ENCODE data around the gene ANTXR1. TPM values are rescaled to one million over a fixed set of nuclear protein-coding genes. Genes with fewer than 3 reads are reported as not detected.

Gene ANTXR1
- polyA plus RNA-seq, 1 of the 3 experiments (the other 2 are of a cell fraction) = 114 TPM

GRCh38 chr2:69191634-69192033 is 178.7 kb downstream of the ANTXR1 start (continued):
- TF ChIP-seq TAF1 (IDR thresholded peaks at IDR 0.05; ENCODE audit: borderline replicate concordance, low read depth, low read length) = no peak
- no peak for TF ChIP-seq MXI1 (IDR thresholded peaks at IDR 0.05; ENCODE audit: low read depth, low read length)
- peak; percentile 53; the same call in 1 of the 2 replicates for TF ChIP-seq POLR2AphosphoS5 (IDR thresholded peaks at IDR 0.05; ENCODE audit: low read depth, low read length)
- peak; percentile 84 for TF ChIP-seq CHD2 (IDR thresholded peaks at IDR 0.05; ENCODE audit: low read length, partially characterized antibody)
- peak; percentile 6; the same call in 1 of the 2 replicates for TF ChIP-seq RAD21 (IDR thresholded peaks at IDR 0.05; ENCODE audit: low read length)
- TF ChIP-seq NFIC (IDR thresholded peaks at IDR 0.05; ENCODE audit: borderline replicate concordance) = no peak
- no peak for TF ChIP-seq ZBTB33 (IDR thresholded peaks at IDR 0.05; ENCODE audit: borderline replicate concordance, low read depth)
- TF ChIP-seq YY1 (IDR thresholded peaks at IDR 0.05; ENCODE audit: low read depth) = no peak
- TF ChIP-seq ELF1 (IDR thresholded peaks at IDR 0.05) = no peak
- no peak for TF ChIP-seq GABPA (IDR thresholded peaks at IDR 0.05; ENCODE audit: low read depth)
- no peak for TF ChIP-seq SMC3 (IDR thresholded peaks at IDR 0.05; ENCODE audit: low read depth, low read length)
- no peak for TF ChIP-seq EZH2phosphoT487 (IDR thresholded peaks at IDR 0.05; ENCODE audit: borderline replicate concordance, low read depth)
- TF ChIP-seq GATA2 (CRISPR knock-in tag; IDR thresholded peaks at IDR 0.05) = peak; percentile 79

GRCh38 chr2:69192176-69192945 is 179.4 kb downstream of the ANTXR1 start:
- Histone ChIP-seq H2AFZ (ENCODE audit: low read depth) (no peak overlapping the region), H3K79me2 (ENCODE audit: insufficient read depth) (no peaks in the 10 kb centered on the region), H3K27me3 (ENCODE audit: insufficient read depth) (no peaks in the 10 kb centered on the region), H3K9ac (no peak overlapping the region), H3K27ac (ENCODE audit: low read depth in 2 of 2, low read length in 1 of 2) (peak overlapping the region; percentile 42 to 93; a peak in 3 of 4 replicates), H3K4me3 (ENCODE audit: low read depth in 2 of 2, low read length in 1 of 2) (no peak overlapping the region), H4K20me1 (ENCODE audit: insufficient read depth) (no peaks in the 10 kb centered on the region), H3K9me3 (no peaks in the 10 kb centered on the region), H3F3A (replicated peaks; ENCODE audit: insufficient read depth) (no peaks in the 10 kb centered on the region), H3K4me2 (no peak overlapping the region), H3K4me1 (ENCODE audit: control insufficient read depth in 1 of 2, insufficient read depth in 2 of 2, low read depth in 1 of 2, low read length in 1 of 2) (peaks cover 8 to 29% of the 10 kb centered on the region in 2 experiments; a peak in 3 of 4 replicates), H3K36me3 (replicated peaks in 1 of 2; ENCODE audit: control insufficient read depth in 1 of 2, insufficient read depth in 2 of 2, low read length in 1 of 2) (peaks cover 42 to 74% of the 10 kb centered on the region in 2 experiments), H3K9me2 (no peaks in the 10 kb centered on the region)
- CTCF ChIA-PET = interaction anchor here (0.6 to 2.0 kb wide), 6 partner anchors 8 to 249 kb away, joined by 3 to 6 read pairs (median 5); no protein-coding TSS in a partner anchor
- POLR2A ChIA-PET = interaction anchor here (0.8 kb wide), 1 partner anchor 16 kb away, joined by 3 read pairs; no protein-coding TSS in a partner anchor
- 81% methylated on average over 11 of the region's 11 CpGs for WGBS (ENCODE audit: low lambda C conversion rate)
- no peak for DNase-seq
- TF ChIP-seq ELF1 (IDR thresholded peaks at IDR 0.05) (no peak), TAF1 (IDR thresholded peaks at IDR 0.05; ENCODE audit: borderline replicate concordance, low read depth, low read length) (no peak)

Measured in SK-N-SH (cell line).